HepG2 (cell line): ENCODE data around the gene ERMARD. TPM values are rescaled to one million over a fixed set of nuclear protein-coding genes. Genes with fewer than 3 reads are reported as not detected.

Experiments
- ATF7-NPFF ChIP-seq: sonication (generic); formaldehyde crosslinking; IDR thresholded peaks from 2 replicates; pipeline ENCODE4 v1.8.1; 2023; ENCODE audit warnings: mild to moderate bottlenecking, low read depth, missing genetic modification reagents, moderate library complexity
- KAT8 ChIP-seq: IDR thresholded peaks from 2 replicates; pipeline ENCODE4 v1.6.1; 2016; ENCODE audit warnings: missing genetic modification reagents, missing compliant biosample characterization
- KLF15 ChIP-seq: sonication (generic); formaldehyde crosslinking; IDR thresholded peaks from 2 replicates; pipeline ENCODE4 v1.8.1; 2023; ENCODE audit warnings: borderline replicate concordance, mild to moderate bottlenecking, inconsistent platforms, missing genetic modification reagents, mixed read lengths
- NR1H2 ChIP-seq: sonication (generic); formaldehyde crosslinking; IDR thresholded peaks from 2 replicates; pipeline ENCODE4 v1.8.1; 2022; ENCODE audit warnings: low read depth, missing genetic modification reagents, borderline replicate concordance
- SMAD1 ChIP-seq: sonication (generic); formaldehyde crosslinking; IDR thresholded peaks from 2 replicates; pipeline ENCODE4 v1.4.0; 2020; ENCODE audit warnings: missing genetic modification reagents, low read depth, mild to moderate bottlenecking, borderline replicate concordance
- TAF15 ChIP-seq: fragments of 200-400 bp; formaldehyde crosslinking; IDR thresholded peaks from one replicate; pipeline ENCODE4 v1.6.1; 2018; ENCODE audit warnings: mild to moderate bottlenecking, low read depth, low read length; ENCODE audit not compliant: poor library complexity, severe bottlenecking
- ZBTB42 ChIP-seq: sonication (generic); formaldehyde crosslinking; IDR thresholded peaks from 2 replicates; pipeline ENCODE4 v1.5.0; 2020; ENCODE audit warnings: mild to moderate bottlenecking, missing genetic modification reagents
- ZFP90 ChIP-seq: sonication (generic); formaldehyde crosslinking; IDR thresholded peaks from 2 replicates; pipeline ENCODE4 v1.8.0; 2022; ENCODE audit warnings: missing genetic modification reagents, mild to moderate bottlenecking, inconsistent platforms, borderline replicate concordance
- ZFYVE20 ChIP-seq: sonication (generic); formaldehyde crosslinking; IDR thresholded peaks from 2 replicates; pipeline ENCODE4 v1.8.0; 2023; ENCODE audit warnings: low read depth, mild to moderate bottlenecking, moderate library complexity, missing genetic modification reagents, borderline replicate concordance
- ZMYM2 ChIP-seq: sonication (generic); formaldehyde crosslinking; IDR thresholded peaks from 2 replicates; pipeline ENCODE4 v1.8.0; 2022; ENCODE audit warnings: mild to moderate bottlenecking, missing genetic modification reagents
- ZNF567 ChIP-seq: sonication (generic); formaldehyde crosslinking; IDR thresholded peaks from 2 replicates; pipeline ENCODE4 v1.8.1; 2023; ENCODE audit warnings: mild to moderate bottlenecking, missing genetic modification reagents, borderline replicate concordance
- polyA plus RNA-seq, 8 experiments: library from polyadenylated mRNA; depleted of rRNA in 3 of 8; stranded (reverse) in 7 of 8; unstranded in 1 of 8; fragments of >200 nt; fragmentation: Illumina TruSeq in 4 of 8; extraction: Trizol in 4 of 8; gene quantifications; 2 replicates each; pipeline versions ENCODE4 v1.2.1 to v1.2.3, GENCODE V29; 2011 to 2016; ENCODE audit warnings: low read depth in 4 of 8, missing spikeins in 1 of 8, mixed read lengths in 1 of 8; ENCODE audit not compliant: insufficient read depth in 1 of 8
- total RNA-seq, 5 experiments: library from RNA; depleted of rRNA; stranded (reverse); fragments of >200 nt; fragmentation: Illumina TruSeq; extraction: Trizol; gene quantifications; 2 replicates each; pipeline ENCODE4 v1.2.3, GENCODE V29; 2016; ENCODE audit warnings: low read depth in 1 of 5
- TF ChIP-seq, protein P1 (sequence below): sonication (generic); formaldehyde crosslinking; IDR thresholded peaks from 2 replicates; pipeline ENCODE4 v1.8.0; 2022; ENCODE audit warnings: mild to moderate bottlenecking, missing genetic modification reagents
- TF ChIP-seq, protein P2 (sequence below): sonication (generic); formaldehyde crosslinking; IDR thresholded peaks from 2 replicates; pipeline ENCODE4 v1.5.1; 2020; ENCODE audit warnings: missing genetic modification reagents, mild to moderate bottlenecking, borderline replicate concordance
- TF ChIP-seq, protein P3 (sequence below): sonication (generic); formaldehyde crosslinking; conservative IDR thresholded peaks from 2 replicates; pipeline ENCODE4 v1.4.0; 2020; ENCODE audit warnings: missing genetic modification reagents
- TF ChIP-seq, protein P4 (sequence below): sonication (generic); formaldehyde crosslinking; IDR thresholded peaks from 2 replicates; pipeline ENCODE4 v1.5.0; 2020; ENCODE audit warnings: mild to moderate bottlenecking, missing genetic modification reagents

The ERMARD gene
- total and polyA plus RNA-seq, 2 of the 13 experiments (the other 11 are each of a cell fraction or from before 2014, with no cell fraction given): 8.8 to 10.7 TPM

DNA sequence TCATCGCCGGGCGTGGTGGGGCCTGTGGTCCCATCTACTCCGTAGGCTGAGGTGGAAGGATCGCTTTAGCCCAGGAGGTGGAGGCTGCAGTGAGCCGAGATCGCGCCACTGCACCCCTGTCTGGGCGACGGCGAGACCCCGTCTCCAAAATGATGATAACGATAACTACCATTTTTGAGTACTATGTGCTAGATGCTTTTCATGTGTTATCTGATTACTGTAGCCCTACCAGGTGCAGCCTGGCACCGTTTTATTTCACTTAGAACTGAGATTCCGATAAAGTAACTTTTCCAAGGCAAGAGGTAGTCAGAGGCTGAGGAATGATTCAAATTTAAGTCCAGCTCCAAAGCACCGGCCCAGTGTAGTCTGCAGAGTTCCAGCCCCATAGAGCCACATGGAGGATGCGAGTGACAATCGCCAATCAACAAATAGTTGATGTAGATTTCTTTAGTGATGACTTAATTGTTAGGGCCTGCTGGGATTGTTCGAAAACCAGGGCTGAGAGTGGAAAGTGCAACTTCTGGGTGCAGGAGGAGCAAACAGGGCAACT is 727 bp downstream of the ERMARD start (continued):
- TF ChIP-seq ATF7-NPFF (CRISPR knock-in tag) (no peak), TAF15 (no peak), KLF15 (CRISPR knock-in tag) (no peak), ZNF567 (CRISPR knock-in tag) (no peak), KAT8 (CRISPR knock-in tag) (no peak), ZFYVE20 (CRISPR knock-in tag) (no peak), SMAD1 (CRISPR knock-in tag) (no peak), NR1H2 (CRISPR knock-in tag) (no peak), ZBTB42 (CRISPR knock-in tag) (no peak), ZFP90 (no peak), ZMYM2 (CRISPR knock-in tag) (no peak)
- TF ChIP-seq, protein P1, sequence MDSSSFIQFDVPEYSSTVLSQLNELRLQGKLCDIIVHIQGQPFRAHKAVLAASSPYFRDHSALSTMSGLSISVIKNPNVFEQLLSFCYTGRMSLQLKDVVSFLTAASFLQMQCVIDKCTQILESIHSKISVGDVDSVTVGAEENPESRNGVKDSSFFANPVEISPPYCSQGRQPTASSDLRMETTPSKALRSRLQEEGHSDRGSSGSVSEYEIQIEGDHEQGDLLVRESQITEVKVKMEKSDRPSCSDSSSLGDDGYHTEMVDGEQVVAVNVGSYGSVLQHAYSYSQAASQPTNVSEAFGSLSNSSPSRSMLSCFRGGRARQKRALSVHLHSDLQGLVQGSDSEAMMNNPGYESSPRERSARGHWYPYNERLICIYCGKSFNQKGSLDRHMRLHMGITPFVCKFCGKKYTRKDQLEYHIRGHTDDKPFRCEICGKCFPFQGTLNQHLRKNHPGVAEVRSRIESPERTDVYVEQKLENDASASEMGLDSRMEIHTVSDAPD (CRISPR knock-in tag): no peak; the same call in 1 of the 2 replicates
- TF ChIP-seq, protein P2, sequence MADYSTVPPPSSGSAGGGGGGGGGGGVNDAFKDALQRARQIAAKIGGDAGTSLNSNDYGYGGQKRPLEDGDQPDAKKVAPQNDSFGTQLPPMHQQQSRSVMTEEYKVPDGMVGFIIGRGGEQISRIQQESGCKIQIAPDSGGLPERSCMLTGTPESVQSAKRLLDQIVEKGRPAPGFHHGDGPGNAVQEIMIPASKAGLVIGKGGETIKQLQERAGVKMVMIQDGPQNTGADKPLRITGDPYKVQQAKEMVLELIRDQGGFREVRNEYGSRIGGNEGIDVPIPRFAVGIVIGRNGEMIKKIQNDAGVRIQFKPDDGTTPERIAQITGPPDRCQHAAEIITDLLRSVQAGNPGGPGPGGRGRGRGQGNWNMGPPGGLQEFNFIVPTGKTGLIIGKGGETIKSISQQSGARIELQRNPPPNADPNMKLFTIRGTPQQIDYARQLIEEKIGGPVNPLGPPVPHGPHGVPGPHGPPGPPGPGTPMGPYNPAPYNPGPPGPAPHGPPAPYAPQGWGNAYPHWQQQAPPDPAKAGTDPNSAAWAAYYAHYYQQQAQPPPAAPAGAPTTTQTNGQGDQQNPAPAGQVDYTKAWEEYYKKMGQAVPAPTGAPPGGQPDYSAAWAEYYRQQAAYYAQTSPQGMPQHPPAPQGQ: no peak
- TF ChIP-seq, protein P3, sequence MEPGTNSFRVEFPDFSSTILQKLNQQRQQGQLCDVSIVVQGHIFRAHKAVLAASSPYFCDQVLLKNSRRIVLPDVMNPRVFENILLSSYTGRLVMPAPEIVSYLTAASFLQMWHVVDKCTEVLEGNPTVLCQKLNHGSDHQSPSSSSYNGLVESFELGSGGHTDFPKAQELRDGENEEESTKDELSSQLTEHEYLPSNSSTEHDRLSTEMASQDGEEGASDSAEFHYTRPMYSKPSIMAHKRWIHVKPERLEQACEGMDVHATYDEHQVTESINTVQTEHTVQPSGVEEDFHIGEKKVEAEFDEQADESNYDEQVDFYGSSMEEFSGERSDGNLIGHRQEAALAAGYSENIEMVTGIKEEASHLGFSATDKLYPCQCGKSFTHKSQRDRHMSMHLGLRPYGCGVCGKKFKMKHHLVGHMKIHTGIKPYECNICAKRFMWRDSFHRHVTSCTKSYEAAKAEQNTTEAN (CRISPR knock-in tag): no peak
- TF ChIP-seq, protein P4, sequence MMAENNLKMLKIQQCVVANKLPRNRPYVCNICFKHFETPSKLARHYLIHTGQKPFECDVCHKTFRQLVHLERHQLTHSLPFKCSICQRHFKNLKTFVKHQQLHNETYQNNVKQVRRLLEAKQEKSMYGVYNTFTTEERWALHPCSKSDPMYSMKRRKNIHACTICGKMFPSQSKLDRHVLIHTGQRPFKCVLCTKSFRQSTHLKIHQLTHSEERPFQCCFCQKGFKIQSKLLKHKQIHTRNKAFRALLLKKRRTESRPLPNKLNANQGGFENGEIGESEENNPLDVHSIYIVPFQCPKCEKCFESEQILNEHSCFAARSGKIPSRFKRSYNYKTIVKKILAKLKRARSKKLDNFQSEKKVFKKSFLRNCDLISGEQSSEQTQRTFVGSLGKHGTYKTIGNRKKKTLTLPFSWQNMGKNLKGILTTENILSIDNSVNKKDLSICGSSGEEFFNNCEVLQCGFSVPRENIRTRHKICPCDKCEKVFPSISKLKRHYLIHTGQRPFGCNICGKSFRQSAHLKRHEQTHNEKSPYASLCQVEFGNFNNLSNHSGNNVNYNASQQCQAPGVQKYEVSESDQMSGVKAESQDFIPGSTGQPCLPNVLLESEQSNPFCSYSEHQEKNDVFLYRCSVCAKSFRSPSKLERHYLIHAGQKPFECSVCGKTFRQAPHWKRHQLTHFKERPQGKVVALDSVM (CRISPR knock-in tag): no peak
- TF ChIP-seq, all 625 proteins: peak for 34
